ENCODE measurements around the gene KRT84. TPM values are rescaled to one million over a fixed set of nuclear protein-coding genes. Genes with fewer than 3 reads are reported as not detected.

The KRT84 gene
- total RNA-seq, 6 donors from 2014 or later, result not detected

DNA sequence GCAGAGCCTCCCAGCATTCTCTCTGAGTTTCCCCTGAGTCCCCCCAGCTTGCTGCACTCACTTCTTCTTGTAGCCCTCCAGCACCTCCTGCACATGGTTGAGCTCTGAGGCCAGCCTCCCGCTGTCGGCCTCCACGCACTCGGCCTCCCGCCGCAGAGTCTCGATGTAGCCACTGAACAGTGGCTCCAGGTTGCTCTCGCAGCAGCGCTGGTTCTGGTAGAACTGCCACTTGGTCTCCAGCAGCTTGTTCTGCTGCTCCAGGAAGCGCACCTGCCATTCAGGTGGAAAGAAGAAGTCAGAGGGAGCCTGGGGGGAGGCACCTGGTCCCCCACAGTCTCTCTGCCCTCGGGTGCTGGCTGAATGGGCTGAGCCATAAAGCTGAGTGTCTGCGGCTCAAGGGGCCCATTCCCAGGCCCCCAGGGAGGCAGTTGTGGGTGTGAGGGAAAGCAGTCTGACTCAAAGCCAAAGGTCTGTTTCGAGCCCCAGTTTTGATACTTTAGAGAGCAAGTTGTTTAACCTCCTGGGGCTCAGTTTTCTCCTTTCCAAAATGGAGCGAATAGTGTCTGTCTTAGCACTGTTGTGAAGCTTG, 20.5 kb downstream of the KRT84 start:
- no peaks in the 10 kb centered on the region for H3K4me1 ChIP-seq
- no peaks in the 10 kb centered on the region for H3K36me3 ChIP-seq
- H3K9me3 ChIP-seq, result no peaks in the 10 kb centered on the region
- DNase-seq, result no peak
- 63 to 88% methylated on average over 4 to 14 of the region's 14 CpGs for WGBS, 2 donors
- H3K27ac ChIP-seq, result no peak overlapping the region
- no peak overlapping the region for H3K4me3 ChIP-seq
- H3K27me3 ChIP-seq, result no peaks in the 10 kb centered on the region
- no peak for ATAC-seq (ENCODE audit: low FRiP score in 2 of 2)
- TF ChIP-seq POLR2AphosphoS5 (IDR thresholded peaks at IDR 0.05) (no peak), EP300 (IDR thresholded peaks at IDR 0.05) (no peak), POLR2A (IDR thresholded peaks at IDR 0.05) (no peak)
- TF ChIP-seq, protein P1, sequence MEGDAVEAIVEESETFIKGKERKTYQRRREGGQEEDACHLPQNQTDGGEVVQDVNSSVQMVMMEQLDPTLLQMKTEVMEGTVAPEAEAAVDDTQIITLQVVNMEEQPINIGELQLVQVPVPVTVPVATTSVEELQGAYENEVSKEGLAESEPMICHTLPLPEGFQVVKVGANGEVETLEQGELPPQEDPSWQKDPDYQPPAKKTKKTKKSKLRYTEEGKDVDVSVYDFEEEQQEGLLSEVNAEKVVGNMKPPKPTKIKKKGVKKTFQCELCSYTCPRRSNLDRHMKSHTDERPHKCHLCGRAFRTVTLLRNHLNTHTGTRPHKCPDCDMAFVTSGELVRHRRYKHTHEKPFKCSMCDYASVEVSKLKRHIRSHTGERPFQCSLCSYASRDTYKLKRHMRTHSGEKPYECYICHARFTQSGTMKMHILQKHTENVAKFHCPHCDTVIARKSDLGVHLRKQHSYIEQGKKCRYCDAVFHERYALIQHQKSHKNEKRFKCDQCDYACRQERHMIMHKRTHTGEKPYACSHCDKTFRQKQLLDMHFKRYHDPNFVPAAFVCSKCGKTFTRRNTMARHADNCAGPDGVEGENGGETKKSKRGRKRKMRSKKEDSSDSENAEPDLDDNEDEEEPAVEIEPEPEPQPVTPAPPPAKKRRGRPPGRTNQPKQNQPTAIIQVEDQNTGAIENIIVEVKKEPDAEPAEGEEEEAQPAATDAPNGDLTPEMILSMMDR (IDR thresholded peaks at IDR 0.05), result no peak

DNA sequence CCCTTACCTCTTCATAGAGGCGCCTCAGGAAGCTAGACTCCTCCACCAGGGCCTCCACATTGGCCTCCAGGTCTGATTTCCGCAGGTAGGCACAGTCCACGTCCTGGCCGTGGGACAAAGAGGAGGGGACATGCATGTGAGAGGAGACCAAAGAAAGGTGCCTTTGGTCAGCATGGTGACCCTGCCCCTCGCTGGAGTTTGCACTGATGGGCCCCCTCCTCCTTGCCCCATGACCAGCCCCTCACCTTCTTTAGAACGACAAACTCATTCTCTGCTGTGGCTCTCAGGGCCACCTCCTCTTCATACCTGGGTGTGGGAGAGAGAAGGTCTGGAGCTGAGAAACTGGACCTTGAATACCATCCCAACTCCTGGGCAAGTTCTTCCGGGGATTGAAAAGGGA, 21.4 kb downstream of the KRT84 start:
- ATAC-seq (ENCODE audit: low FRiP score in 2 of 2) (no peak), DNase-seq (no peak)
- H3K27me3 ChIP-seq, result no peaks in the 10 kb centered on the region
- H3K4me1 ChIP-seq, result no peaks in the 10 kb centered on the region
- H3K27ac ChIP-seq, result no peak overlapping the region
- no peak overlapping the region for H3K4me3 ChIP-seq
- H3K36me3 ChIP-seq, result no peaks in the 10 kb centered on the region
- TF ChIP-seq, protein P1 (IDR thresholded peaks at IDR 0.05), result no peak
- TF ChIP-seq POLR2A (IDR thresholded peaks at IDR 0.05) (no peak), POLR2AphosphoS5 (IDR thresholded peaks at IDR 0.05) (no peak)
- no peaks in the 10 kb centered on the region for H3K9me3 ChIP-seq
- 84 to 92% methylated on average over 5 to 7 of the region's 7 CpGs for WGBS, 2 donors

DNA sequence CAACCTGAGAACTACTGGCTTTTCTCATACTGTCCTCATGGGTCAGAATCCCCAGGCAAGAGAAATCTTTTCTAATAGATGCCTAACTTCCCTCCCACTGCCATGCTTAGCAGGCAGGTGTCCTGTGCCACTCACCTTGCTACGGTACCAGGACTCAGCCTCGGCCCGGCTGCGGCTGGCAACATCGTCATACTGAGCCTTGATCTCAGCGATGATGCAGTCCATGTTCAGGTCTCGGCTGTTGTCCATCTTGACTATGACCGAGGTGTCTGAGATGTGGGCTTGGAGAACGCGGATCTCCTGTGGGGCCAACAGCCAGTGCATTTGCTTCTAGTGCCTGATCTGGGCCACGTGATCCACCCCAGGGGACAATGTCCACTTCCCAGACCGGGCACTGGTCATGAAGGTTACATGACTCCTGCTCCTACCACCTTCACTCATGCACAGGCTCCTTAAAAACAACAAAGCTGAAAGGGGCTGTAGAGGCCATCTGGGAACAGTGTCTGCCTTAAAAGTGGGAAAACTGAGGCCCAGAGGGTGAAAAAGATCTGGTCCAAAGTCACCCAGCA, 22.3 kb downstream of the KRT84 start:
- 88 to 94% methylated on average over 12 of the region's 12 CpGs for WGBS, 2 donors
- Histone ChIP-seq H3K36me3 (no peaks in the 10 kb centered on the region), H3K4me3 (no peak overlapping the region), H3K27ac (no peak overlapping the region), H3K27me3 (no peaks in the 10 kb centered on the region), H3K9me3 (no peaks in the 10 kb centered on the region), H3K4me1 (no peaks in the 10 kb centered on the region)
- DNase-seq (no peak), ATAC-seq (ENCODE audit: low FRiP score in 2 of 2) (no peak)
- TF ChIP-seq POLR2AphosphoS5 (IDR thresholded peaks at IDR 0.05), result no peak
- TF ChIP-seq, protein P1 (IDR thresholded peaks at IDR 0.05), result no peak
- TF ChIP-seq POLR2A (IDR thresholded peaks at IDR 0.05), result no peak
- TF ChIP-seq EP300 (IDR thresholded peaks at IDR 0.05), result no peak

DNA sequence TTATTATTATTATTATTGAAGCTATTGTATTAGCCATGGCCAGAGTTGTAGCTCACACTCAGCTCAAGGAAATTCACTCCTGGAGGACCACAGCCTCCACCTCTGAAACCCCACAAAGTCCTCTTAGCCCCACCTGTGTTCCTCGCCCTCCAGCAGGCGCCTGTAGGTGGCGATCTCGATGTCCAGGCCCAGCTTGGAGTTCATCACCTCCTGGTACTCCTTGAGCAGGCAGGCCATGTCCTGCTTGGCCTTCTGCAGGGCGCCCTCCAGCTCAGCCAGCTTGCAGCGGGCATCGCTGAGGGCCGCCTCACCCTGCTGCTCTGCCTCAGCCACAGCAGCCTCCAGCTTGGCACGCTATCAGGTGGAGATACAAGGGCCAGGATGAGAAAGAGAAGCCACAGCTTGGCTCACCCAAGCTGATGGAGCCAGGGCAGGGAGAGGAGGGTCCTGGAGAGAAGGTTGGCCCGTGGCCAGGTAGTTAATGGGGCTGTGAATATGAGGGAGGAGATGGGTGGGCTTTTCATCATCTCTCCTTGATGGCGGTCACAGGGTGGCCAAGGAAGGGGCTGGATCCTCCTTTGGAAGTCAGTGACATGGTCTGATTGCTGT, 23.2 kb downstream of the KRT84 start:
- Histone ChIP-seq H3K36me3 (no peaks in the 10 kb centered on the region), H3K27me3 (no peaks in the 10 kb centered on the region), H3K9me3 (no peaks in the 10 kb centered on the region), H3K4me1 (no peaks in the 10 kb centered on the region), H3K27ac (no peak overlapping the region), H3K4me3 (no peak overlapping the region)
- no peak for DNase-seq
- WGBS, 2 donors, result 84 to 92% methylated on average over 4 to 10 of the region's 11 CpGs
- TF ChIP-seq POLR2A (IDR thresholded peaks at IDR 0.05) (no peak), POLR2AphosphoS5 (IDR thresholded peaks at IDR 0.05) (no peak), EP300 (IDR thresholded peaks at IDR 0.05) (no peak)
- TF ChIP-seq, protein P1 (IDR thresholded peaks at IDR 0.05), result no peak
- no peak for ATAC-seq (ENCODE audit: low FRiP score in 2 of 2)
